AG08395 (cell line): ENCODE measurements around the gene IL27RA.
A peak's percentile ranks its signal among the peaks of the same experiment; 100 is the strongest.

Experiments
- DNase-seq: peaks from one replicate; pipeline ENCODE4 v3.0.0; 2012; ENCODE audit warnings: mixed read lengths, low spot score

The IL27RA gene

DNA sequence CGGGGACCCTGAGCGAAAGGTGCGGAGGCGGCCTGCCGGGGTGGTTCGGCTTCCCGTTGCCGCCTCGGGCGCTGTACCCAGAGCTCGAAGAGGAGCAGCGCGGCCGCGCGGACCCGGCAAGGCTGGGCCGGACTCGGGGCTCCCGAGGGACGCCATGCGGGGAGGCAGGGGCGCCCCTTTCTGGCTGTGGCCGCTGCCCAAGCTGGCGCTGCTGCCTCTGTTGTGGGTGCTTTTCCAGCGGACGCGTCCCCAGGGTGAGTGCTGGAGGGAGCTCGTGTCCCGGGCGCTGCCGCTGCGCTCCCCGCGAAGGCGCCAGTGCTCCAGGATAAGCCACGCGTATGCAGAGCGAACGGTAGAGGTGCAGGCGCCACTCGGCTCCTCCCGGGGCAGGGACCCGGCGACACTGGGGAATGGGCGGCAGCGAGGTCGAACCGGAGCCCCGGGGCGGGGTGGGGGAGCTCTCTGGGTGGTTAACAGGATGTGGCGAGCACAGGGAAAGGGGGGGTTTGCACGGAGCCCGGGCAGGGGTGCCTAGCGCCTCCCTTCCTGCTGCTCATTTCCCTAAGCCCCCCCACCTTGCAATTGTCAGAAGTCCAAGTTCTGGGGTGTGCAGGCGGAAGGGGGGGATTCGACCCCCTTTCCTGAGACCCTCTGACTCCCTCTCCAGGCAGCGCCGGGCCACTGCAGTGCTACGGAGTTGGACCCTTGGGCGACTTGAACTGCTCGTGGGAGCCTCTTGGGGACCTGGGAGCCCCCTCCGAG lies at the start of gene IL27RA:
Gene IL27RA, plus strand, starts transcription at position 44 of the 762 bp plus-strand sequence. Its CDS starts 111 bp downstream, at position 155.
- DNase-seq, result peak; percentile 44

DNA sequence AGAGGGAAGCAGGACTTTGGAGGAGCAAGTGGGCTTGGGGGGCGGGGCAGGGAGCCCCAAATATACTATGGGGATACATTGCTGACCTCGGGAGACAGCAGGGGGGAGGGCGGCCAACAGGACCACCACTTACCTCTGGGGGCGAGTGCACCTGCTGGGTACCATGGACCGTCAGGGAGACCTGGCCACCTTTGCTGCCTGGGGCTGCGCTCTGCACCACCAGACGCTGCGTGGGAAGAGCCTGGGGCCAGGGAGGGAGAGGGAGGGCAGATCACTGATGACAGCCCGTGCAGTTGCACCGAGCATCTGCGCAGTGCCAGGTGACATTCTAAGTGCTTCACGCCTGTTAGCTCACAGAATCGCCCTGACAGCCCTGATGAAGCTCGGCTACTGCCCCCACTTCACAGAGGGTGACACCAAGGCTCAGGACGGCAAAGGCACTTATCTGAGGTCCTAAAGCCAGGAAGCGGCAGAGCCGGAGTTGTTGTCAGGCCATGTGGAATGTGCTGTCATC lies 49.5 kb upstream of the IL27RA start:
- DNase-seq, result no peak

DNA sequence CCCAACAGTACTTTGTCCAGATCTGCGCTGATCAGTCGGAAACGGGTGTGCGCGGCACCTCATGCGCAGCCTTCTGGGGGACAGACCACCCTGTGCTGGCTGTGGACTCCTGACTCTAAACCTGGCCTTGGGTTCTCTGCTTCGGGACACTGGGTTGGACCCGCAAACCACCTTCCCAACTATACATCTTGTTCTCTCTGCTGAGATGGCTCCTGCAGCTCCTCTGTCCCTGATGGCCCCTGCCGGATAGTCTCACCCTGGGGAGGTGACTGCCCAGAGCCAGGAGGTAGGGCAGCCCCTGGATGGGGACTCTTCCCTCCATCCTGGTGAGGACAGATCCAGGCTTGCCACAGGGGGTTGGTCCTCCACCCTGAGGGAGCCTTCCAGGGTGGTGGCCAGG lies 48.8 kb upstream of the IL27RA start:
- no peak for DNase-seq

DNA sequence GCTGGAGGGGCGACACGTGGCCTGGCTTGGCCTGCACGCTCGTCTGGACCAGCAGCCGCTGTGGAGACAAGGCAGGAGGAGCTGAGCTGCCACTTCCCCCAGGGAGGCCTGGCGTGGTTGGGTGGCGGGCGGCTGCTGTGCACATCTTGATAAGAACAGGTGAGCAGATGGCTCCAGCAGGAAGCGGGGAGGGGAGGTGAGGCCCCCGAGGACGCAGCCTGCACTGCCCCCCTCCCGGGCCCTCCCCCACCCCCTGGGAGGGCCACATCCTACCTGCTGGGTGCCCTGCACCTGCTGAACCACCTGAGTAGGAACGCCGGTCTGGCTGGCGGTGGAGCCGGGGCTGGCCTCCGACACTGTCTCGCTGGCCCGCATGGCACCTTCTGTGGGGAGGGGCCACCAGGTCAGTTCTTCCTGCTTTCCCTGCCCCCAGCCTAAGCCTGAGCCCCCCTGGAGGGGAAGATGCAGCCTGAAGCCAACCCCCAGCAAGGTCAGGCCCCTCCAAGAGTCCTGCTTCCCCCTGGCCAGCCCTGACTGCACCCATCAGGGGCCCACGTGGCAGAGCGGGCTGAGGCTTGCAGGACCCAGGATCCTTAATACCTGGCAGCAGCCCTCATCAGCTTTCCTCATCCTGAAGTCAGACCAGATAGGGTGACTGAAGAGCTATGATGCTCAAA lies 48.2 kb upstream of the IL27RA start:
- DNase-seq, result no peak

DNA sequence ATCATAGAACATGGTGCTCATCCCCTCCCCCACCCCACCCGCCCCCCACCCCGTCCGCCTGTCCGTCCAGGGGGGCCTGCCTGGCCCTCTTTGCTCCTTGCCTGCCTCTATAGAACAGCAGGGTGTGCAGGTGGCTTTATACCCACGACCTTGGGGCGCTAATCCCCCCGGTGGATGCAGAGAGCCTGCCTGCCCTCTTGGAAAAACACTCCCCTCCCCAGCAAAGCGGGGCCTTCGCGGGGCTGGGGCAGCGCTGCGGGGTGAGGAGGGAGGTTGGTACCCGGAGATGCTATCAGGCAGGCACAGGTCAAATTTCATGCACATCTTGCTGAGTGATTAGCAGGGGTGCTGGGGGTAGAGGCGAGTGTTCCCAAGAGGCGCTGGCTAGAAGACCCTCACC lies 47.4 kb upstream of the IL27RA start:
- DNase-seq, result no peak

DNA sequence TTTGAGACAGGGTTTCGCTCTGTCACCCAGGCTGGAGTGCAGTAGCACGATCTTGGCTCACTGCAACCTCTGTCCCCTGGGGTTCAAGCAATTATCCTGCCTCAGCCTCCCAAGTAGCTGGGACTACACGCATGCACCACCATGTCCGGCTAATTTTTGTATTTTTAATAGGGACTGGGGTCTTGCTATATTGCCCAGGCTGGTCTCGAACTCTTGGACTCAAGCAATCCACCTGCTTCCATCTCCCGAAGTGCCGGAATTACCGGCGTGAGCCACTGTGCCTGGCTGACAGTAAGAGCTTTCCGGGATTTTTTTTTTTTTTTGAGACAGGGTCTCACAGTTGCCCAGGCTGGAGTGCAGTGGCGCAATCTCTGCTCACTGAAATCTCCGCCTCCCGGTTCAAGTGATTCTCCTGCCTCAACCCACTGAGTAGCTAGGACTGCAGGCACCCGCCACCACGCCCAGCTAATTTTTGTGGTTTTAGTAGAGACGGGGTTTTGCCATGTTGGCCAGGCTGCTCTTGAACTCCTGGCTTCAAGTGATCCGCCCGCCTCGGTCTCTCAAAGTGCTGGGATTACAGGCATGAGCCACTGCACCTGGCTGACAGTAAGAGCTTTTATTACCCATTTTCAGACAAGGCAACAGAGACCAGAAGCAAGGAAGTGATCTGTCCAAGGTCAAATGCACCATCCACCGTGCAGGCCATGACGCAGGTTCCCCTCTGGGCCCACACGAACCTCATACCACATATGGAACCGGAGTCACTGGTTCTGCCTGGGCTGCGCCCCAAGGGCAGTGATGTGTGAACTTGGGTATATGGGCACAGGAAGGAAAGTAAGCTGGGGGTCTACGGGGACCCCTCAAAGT lies 46.5 kb upstream of the IL27RA start:
- DNase-seq, result no peak

DNA sequence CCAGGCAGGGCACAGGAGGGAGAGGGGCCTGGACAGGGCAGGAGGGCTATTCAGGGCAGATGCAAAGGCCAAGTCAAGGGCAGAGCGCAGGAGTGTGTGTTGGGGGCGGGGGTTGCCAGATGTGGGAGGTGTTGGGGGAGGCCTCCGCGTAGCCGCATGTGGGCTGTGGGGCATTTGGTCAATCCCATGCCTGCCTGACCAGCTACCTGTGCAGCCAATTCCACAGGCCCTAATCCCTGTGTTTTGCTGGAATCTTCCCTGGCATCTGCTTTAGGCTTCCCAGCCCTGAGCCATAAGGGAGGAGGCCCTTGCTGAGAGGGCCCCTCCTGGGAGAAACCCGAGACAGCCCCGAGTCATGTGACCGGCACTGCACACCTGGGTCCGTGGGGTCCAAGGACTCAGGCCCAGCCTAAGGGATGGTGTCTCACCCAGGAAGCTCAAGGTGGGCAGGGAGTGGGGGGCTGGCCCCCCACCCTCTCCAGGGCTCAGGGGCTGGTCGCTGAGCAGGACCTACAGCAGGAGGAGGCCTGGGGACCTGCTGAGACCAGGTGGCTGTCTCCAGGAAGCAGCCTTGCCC lies 45.7 kb upstream of the IL27RA start:
- DNase-seq, result no peak

DNA sequence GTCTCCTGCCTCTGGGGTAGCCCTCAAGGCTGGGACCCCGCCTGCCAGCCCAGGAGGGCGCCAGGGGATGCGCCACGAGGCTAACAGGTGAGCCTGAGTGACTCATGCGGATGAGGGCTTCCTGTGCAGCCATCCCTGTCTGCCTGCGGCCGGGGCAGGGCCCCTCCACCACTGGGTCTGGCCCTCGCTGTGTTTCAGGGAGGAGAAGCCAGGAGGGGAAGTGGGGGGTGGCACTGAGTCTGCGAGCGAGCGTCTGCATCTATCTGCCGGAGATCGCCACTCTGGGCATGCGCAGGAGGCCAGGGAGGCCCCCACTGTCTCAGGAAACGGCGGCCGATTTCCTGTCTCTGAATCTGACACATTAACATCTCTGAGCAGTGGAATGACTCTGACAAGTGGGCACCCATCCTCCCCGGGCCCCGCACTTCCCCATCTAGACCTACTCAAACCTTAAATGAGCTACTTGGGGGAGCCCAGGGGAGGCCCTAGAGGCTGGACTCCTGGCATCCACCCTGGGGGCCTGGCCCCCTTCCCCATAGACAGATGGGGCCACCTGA lies 45.1 kb upstream of the IL27RA start:
- DNase-seq, result peak; percentile 98

DNA sequence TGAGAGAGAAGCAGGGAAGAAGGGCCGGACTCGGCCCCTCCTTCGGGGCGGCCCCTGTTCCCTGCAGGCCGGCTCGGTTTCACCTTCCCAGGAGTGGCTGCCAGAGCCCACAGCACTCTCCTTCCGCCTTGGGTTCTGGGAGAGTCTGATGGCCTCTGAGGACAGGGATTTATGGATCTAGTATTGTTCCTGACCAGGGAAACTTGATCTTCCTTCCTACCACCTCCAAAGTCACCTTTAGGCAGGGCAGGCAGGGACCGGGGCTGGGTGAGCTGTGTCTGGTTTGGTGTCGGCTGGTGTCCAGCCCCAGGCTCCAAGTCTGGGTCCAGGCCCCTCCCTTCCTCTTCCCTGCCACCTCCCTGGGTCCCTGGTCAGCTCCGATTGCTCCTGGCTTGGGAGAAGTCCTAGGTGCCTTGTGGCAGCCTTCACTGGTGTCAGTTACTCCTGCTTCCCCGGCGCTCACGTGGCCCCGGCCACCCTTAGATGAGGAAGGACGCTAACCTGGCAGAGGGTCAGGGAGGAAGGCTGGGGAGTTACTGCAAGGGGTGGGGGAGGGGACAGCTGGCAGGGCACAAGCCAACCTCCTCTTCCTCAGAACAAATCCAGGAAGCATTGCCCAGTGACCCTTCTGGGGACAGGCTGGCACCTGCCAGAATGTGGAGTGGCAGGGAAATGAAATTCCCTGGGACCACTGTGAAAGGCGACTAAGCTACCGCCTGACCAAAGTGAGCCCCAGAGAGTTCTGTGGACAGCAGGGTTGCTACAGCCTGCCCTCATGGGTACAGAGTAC lies 44.3 kb upstream of the IL27RA start:
- DNase-seq, result no peak

DNA sequence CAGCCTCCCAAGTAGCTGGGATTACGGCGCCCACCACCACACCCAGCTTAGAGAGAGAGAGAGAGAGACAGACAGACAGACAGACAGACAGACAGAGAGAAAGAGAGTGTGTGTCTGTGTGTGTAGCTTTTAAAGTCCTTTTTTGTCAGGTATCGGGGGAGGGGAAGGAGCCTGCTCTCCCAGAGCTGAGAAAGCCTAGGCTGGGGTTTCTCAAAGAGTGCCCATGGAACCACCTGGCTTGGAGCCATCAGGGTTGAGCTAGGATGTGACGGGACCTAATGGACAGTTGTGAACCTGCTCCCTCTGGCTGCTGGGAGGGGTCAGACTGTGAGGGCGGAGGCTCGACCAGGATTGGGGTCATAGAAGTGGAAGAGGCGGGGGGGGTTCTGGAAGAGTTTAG lies 42.1 kb upstream of the IL27RA start:
- DNase-seq, result no peak

DNA sequence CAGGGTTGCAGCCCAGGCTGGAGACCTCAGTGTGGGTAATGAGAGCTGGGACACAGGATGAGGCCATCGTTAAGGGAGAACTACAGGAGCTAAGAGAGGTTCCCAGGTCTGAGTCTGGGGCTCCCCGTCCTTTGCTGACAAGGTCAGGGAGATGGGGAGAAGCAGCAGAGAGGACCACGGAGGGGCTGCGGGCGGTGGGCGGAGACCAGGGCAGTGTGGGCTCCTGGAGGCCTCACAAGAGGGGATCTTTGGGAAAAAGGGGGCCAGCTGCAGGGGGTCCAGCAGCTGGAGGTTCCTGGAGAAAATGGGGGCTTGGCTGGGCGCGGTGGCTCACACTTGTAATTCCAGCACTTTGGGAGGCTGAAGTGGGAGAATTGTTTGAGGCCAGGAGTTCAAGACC lies 41.5 kb upstream of the IL27RA start:
- DNase-seq, result no peak

DNA sequence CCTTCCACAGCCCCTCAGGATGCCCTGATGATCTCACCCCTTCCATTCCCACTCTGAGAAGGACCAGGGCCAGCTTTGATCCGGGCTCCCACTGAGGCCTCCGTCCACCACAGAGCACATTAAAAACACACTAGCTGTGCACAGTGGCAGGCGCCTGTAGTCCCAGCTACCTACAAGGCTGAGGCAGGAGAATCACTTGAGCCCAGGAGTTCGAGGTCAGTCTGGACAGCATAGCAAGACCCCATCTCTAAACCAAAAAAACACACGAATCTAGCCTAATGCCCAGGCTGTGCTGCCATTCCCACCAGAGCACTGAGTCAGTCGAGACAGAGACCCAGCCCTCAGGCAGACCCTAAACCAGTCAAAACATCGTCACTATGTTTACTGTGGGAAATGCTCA lies 39.5 kb upstream of the IL27RA start:
- no peak for DNase-seq

DNA sequence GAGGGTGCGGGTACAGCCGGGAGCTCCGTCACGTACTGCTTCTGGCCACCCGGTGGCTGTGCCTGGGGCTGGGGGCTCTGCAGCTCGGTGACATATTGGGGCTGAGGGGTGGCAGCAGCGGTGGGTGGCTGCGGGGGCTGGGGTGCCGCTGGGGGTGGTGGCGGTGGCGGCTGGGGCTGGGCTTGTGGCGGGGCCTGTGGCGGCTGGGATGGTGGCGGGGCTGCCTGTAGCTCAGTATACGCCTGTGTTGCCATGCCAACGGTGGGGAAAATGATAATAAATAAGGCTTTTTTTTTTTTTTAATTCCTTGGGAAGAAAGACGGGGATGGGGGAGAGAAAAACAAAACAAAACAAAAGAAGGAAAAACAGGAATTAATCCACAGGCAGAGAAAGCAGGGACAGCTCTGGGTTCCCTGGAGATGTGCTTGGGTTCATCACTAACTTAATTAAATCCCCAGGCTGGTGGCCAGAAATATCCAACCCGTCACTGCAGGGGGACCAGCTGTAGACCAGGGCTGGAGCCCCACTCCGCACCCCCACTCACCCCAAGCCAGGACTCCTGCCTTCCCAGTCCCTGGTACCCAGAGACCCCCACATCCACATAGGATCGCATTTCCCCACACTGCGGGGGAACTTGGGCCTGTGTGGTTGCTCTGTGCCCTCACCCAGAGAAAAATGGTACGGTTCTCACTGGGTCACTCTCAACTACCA lies 37.8 kb upstream of the IL27RA start:
- no peak for DNase-seq

DNA sequence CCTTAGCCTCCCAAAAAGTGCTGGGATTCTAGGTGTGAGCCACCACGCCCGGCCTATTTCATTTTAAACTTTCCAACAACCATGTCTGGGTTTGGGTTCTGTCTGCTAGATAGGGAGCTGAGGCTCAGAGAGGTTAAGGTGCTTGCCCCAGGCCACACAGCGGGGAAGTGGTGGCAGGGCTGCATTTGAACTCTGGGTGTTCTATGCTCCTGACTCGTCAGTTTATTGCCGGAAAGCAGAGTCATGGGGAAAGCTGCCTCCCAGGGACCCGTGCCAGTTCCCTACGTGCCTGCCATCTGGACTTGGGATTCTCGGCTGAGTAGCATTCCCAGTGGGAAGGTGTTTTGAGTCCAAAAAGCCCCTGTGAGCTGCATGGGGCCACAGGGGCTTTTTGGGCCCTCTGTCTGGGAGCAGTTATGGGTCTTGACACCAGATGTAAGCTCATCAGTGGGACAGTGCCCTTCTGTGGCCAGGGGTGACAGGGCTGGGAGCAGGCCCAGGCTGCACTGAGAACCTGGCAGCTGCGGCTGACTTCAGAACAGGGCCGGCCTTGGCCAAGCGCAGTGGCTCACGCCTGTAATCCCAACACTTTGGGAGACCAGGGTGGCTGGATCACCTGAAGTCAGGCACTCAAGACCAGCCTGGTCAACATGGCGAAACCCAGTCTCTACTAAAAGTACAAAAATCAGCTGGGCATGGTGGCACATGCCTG lies 36.4 kb upstream of the IL27RA start:
- peak; percentile 83 for DNase-seq

DNA sequence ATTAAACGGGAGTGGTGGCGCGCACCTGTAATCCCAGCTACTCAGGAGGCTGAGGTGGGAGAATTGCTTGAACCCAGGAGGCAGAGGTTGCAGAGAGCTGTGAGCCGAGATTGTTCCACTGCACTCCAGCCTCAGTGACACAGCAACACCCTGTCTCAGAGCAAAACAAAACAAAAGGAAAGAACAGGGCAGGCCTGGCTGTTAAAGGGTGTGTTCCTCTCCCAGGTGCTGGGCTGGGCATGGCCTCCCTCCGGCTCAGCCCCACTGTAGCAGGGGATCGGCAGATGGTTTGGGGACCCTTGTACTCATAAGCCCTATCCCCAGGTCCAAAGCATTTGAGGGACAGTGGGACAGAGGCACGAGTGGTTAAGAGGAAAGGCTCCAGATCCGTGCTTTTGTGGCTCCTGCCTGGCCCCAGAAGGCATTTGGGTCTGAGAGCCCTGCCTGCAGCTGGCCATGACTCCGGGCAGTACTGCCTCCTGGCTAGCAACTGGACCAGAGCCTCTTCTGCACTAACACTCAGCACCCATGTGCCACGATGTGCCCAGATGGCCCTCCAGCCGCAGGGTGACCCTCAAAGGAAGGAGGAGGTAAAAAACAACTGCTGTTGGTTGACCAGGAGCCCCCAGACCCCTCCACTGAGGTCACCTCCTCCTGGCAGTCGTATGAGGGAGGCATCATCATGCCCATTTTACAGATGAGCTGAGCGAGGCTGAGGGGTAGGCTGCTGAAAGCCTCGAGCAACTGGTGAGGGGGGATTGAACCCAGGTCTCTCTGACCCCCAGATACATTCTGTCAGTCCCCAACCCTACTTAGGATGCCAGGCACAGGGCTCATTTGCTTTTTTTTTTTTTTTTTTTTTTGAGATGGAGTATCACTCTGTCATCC lies 35.4 kb upstream of the IL27RA start:
- DNase-seq, result peak; percentile 1

DNA sequence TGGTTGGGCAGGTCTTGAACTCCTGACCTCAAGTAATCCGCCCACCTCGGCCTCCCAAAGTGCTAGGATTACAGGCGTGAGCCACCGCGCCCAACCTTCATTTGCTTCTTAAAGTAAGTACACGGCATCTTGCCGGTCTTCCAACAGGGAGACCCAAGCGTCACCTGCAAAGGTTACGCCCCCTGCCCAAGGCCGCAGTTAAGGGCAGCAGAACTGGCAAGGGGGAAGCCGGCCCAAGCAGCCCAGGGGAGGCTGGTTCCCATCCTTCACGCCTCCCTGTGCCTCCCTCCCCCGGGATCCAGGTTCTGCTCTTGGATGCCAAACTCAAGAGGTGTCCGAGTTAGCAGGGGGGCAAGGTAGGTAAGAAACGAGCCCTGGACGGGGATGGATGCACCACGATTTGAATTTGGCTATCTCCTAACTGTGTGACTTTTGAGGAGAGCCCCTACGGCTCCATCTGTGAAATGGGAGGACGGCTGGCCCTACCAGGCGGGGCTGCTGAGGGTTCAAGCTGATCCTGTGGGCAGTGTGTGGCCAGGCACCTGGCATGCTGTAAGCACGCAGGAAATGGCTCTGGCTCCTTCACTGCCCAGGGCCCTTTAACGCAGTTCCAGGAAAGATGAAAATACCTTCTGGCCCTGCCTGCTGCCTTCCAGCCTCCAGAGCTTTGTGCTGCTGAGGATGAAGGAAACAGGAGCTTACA lies 34.5 kb upstream of the IL27RA start:
- DNase-seq, result peak; percentile 1

DNA sequence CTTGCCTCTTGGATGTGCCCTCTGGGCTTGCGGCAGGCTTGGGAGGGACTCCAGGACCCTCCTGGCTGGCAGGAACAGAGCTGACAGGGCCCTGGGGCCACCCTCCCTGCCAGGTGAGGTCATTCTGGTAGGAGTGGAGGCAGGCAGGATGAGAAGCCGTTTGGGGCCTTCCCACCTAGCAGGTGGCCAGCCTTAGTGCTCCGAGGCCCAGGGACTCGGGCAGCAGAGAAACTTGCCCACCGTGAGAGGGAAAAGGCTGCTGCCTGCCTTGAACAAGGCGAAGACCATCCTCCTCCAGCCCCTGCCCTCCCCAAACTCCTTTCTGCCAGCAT lies 34.0 kb upstream of the IL27RA start:
- DNase-seq, result peak; percentile 1

DNA sequence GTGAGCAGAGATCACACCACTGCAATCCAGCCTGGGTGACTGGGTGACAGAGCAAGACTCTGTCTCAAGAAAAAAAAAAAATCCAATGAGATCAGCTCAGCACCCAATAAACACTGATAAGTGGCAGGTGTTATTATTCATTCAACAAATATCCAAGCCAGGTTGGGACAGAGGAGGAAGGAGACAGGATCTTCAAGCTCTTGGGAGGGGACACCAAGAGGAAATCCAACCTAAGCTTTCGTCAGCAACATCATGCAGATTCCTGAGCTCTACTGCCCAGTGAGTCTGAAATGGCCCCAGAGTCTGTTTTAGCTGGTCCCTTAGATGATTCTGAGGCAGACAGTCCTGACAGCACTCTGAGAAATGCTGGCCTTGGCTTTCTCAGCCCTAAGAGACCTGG lies 33.1 kb upstream of the IL27RA start:
- peak; percentile 1 for DNase-seq
